B cell (primary cell): ENCODE measurements around the gene MTHFSD. TPM values are rescaled to one million over a fixed set of nuclear protein-coding genes. Genes with fewer than 3 reads are reported as not detected.

ENCODE experiments used
- ATAC-seq: fragments of 200-7000 bp; cut with Tn5 transposase; one replicate; pipeline ENCODE4 v1.10.0; 2021; ENCODE audit warnings: low read depth, mild to moderate bottlenecking, moderate number of reproducible peaks, moderate library complexity
- CTCF ChIA-PET: fragments of 350-600 bp; sonication (Branson Sonifier 250); formaldehyde crosslinking; loops from one replicate; lab custom pipeline; 2021; ENCODE audit warnings: antibody characterized with exemption, inconsistent platforms; lab: Charles Lee
- POLR2A ChIA-PET: fragments of 350-600 bp; sonication (Branson Sonifier 250); formaldehyde crosslinking; loops from one replicate; lab custom pipeline; 2021; ENCODE audit warnings: antibody characterized with exemption; lab: Charles Lee
- DNase-seq: peaks from one replicate; pipeline ENCODE4 v3.0.0; 2013
- H2AFZ ChIP-seq: 2 replicates; pipeline ENCODE4 v1.6.1; 2012; ENCODE audit warnings: mild to moderate bottlenecking, low read depth, low read length; ENCODE audit not compliant: insufficient read depth, poor library complexity, severe bottlenecking
- H3K27ac ChIP-seq, 2 donors: 1 replicate in 1 of 2; 2 replicates in 1 of 2; pipeline ENCODE4 v1.5.1; 2012 to 2013; ENCODE audit warnings: low read length in 2 of 2, mild to moderate bottlenecking in 2 of 2, moderate library complexity in 1 of 2
- H3K27me3 ChIP-seq, 4 experiments: fragments of 200-600 bp in 1 of 4; sonication (generic) in 1 of 4; replicated peaks in 1 of 4; 1 replicate in 2 of 4; 2 replicates in 2 of 4; pipeline versions ENCODE4 v1.6.1 to v1.7.0; 2013 to 2016; ENCODE audit warnings: low read length in 3 of 4, mild to moderate bottlenecking in 2 of 4, mixed read lengths in 1 of 4, moderate library complexity in 1 of 4; ENCODE audit not compliant: insufficient read depth in 4 of 4, control insufficient read depth in 3 of 4; ENCODE audit errors: control extremely low read depth in 1 of 4
- H3K36me3 ChIP-seq, 2 experiments: replicated peaks in 1 of 2; 1 replicate in 1 of 2; 2 replicates in 1 of 2; pipeline versions ENCODE4 v1.6.1 to v1.7.1; 2013; ENCODE audit warnings: low read length in 1 of 2; ENCODE audit not compliant: insufficient read depth in 2 of 2, control insufficient read depth in 1 of 2; ENCODE audit errors: control extremely low read depth in 1 of 2, extremely low read depth in 1 of 2
- H3K4me1 ChIP-seq, 2 donors: fragments of 200-600 bp in 1 of 2; sonication (generic) in 1 of 2; 1 replicate in 1 of 2; 2 replicates in 1 of 2; pipeline versions ENCODE4 v1.5.1 to v1.6.1; 2013 to 2017; ENCODE audit warnings: low read length in 2 of 2; ENCODE audit not compliant: control insufficient read depth in 2 of 2, insufficient read depth in 2 of 2
- H3K4me2 ChIP-seq: replicated peaks from 2 replicates; pipeline ENCODE3; 2012; ENCODE audit warnings: mild to moderate bottlenecking, low read depth, low read length; ENCODE audit not compliant: poor library complexity, severe bottlenecking
- H3K4me3 ChIP-seq, 5 experiments: fragments of 200-600 bp in 1 of 5; sonication (generic) in 1 of 5; 1 replicate in 3 of 5; 2 replicates in 2 of 5; pipeline versions ENCODE4 v1.5.1 to v1.7.0; 2011 to 2016; ENCODE audit warnings: low read length in 4 of 5, mild to moderate bottlenecking in 4 of 5, low read depth in 2 of 5, control low read depth in 1 of 5, moderate library complexity in 1 of 5; ENCODE audit not compliant: insufficient read depth in 1 of 5; ENCODE audit errors: control extremely low read depth in 1 of 5, extremely low read depth in 1 of 5
- H3K79me2 ChIP-seq: fragments of 200-600 bp; sonication (generic); one replicate; pipeline ENCODE4 v1.6.0; 2016; ENCODE audit warnings: low read length; ENCODE audit not compliant: control insufficient read depth, insufficient read depth
- H3K9ac ChIP-seq: fragments of 200-600 bp; sonication (generic); 2 replicates; pipeline ENCODE4 v1.6.1; 2017; ENCODE audit warnings: mild to moderate bottlenecking, low read length, moderate library complexity
- H3K9me3 ChIP-seq, 3 donors: one replicate each; pipeline versions ENCODE4 v1.6.1 to v1.7.1; 2013; ENCODE audit warnings: low read length in 2 of 3; ENCODE audit not compliant: control insufficient read depth in 2 of 3, insufficient read depth in 1 of 3; ENCODE audit errors: control extremely low read depth in 1 of 3
- H4K20me1 ChIP-seq: 2 replicates; pipeline ENCODE4 v1.6.0; 2012; ENCODE audit warnings: mild to moderate bottlenecking, low read length; ENCODE audit not compliant: insufficient read depth, control insufficient read depth, poor library complexity, severe bottlenecking
- H3K27ac Mint-ChIP-seq: one replicate; pipeline ENCODE4 v1.8.0; 2021; ENCODE audit warnings: mixed read lengths
- H3K27me3 Mint-ChIP-seq: one replicate; pipeline ENCODE4 v1.8.0; 2021; ENCODE audit warnings: mixed read lengths
- H3K4me1 Mint-ChIP-seq: one replicate; pipeline ENCODE4 v1.8.0; 2021; ENCODE audit warnings: mixed read lengths
- H3K4me3 Mint-ChIP-seq: one replicate; pipeline ENCODE4 v1.8.0; 2021; ENCODE audit warnings: mixed read lengths
- H3K9me3 Mint-ChIP-seq: one replicate; pipeline ENCODE4 v1.8.0; 2022; ENCODE audit warnings: mixed read lengths; ENCODE audit not compliant: insufficient read depth
- CTCF ChIP-seq: fragments of 200-600 bp; IDR thresholded peaks from one replicate; pipeline ENCODE4 v1.8.0; 2022; ENCODE audit warnings: antibody characterized with exemption, mild to moderate bottlenecking
- EZH2 ChIP-seq: IDR thresholded peaks from 2 replicates; pipeline ENCODE4 v1.6.1; 2012; ENCODE audit warnings: borderline replicate concordance, low read depth, mild to moderate bottlenecking, moderate library complexity, low read length; ENCODE audit not compliant: insufficient read depth, poor library complexity, severe bottlenecking
- WGBS: methylation state at CpG from one replicate; pipeline ENCODE4 v1.1.5; 2013; ENCODE audit warnings: missing lambda C conversion rate; ENCODE audit not compliant: insufficient coverage; 5-methylcytosine and 5-hydroxymethylcytosine counted together
- intact Hi-C: fragments of 100-400 bp; cut with micrococcal nuclease; formaldehyde crosslinking; loops from one replicate; pipeline ENCODE4 v1.10.0; 2022
- polyA plus RNA-seq: library from polyadenylated mRNA; depleted of rRNA; stranded (reverse); fragments of >200 nt; gene quantifications from 2 replicates; pipeline ENCODE4 v1.2.3, GENCODE V29; 2012
- total RNA-seq, 2 donors: library from RNA; stranded (reverse); fragments of 120-200 nt in 1 of 2; gene quantifications; 1 replicate in 1 of 2; 2 replicates in 1 of 2; pipeline versions ENCODE4 v1.2.3 to v1.2.4, GENCODE V29; 2013 to 2022

The MTHFSD gene
- total and polyA plus RNA-seq, 2 donors (not counting 1 experiment from before 2014, with no cell fraction given) = 21.5 to 42.0 TPM

- intact Hi-C loops = no loop called here
- 15% methylated on average over 11 of the region's 13 CpGs for WGBS
- Mint-ChIP-seq H3K4me3 (no peak overlapping the region), H3K27ac (no peak overlapping the region), H3K4me1 (peaks cover 12% of the 10 kb centered on the region), H3K9me3 (no peaks in the 10 kb centered on the region), H3K27me3 (peaks cover 62% of the 10 kb centered on the region)
- CTCF ChIA-PET = no interaction called here
- ATAC-seq (no peak), DNase-seq (no peak)
- H3K36me3 ChIP-seq = no peaks in the 10 kb centered on the region
- no peak overlapping the region for H3K27ac ChIP-seq
- no peak overlapping the region for H3K4me2 ChIP-seq
- peaks cover 0 to 8% (median 0%) of the 10 kb centered on the region in 3 donors for H3K9me3 ChIP-seq
- peaks cover 0 to 90% (median 56%) of the 10 kb centered on the region in 4 experiments for H3K27me3 ChIP-seq
- no peak overlapping the region for H3K4me3 ChIP-seq
- POLR2A ChIA-PET = no interaction called here
- no peaks in the 10 kb centered on the region for H4K20me1 ChIP-seq
- TF ChIP-seq EZH2 (no peak), CTCF (no peak)
- H3K79me2 ChIP-seq = no peaks in the 10 kb centered on the region
- H3K4me1 ChIP-seq = peaks cover 12 to 31% of the 10 kb centered on the region in 2 donors
- H3K9ac ChIP-seq = no peak overlapping the region
- H2AFZ ChIP-seq = no peak overlapping the region
These were observed 54.1 kb downstream of the MTHFSD start for GRCh38 chr16:86500708-86501510.
